Measurements from ENCODE around the gene HSPG2. TPM values are rescaled to one million over a fixed set of nuclear protein-coding genes. Genes with fewer than 3 reads are reported as not detected.

HSPG2 gene
- total and polyA plus RNA-seq, 9 of the 15 experiments (the other 6 are each of a cell fraction or from before 2014, with no cell fraction given) = 0.14 to 160 (median 15.7) TPM

- ChIA-PET POLR2A (interaction anchor here (0.7 to 3.5 kb wide), 5 partner anchors 8 to 255 kb away, joined by 3 to 27 read pairs (median 4); no protein-coding TSS in a partner anchor), CTCF (ENCODE audit: low intra/inter-chr PET ratio) (no interaction called here)
- no peak overlapping the region for H2AFZ ChIP-seq (ENCODE audit: low read depth, low read length)
- peaks cover 87% of the 10 kb centered on the region for H3K79me2 ChIP-seq (ENCODE audit: control insufficient read depth, insufficient read depth, low read length)
- no peak overlapping the region for H3K4me3 ChIP-seq
- H4K20me1 ChIP-seq (replicated peaks; ENCODE audit: control insufficient read depth, insufficient read depth, low read length) = peaks cover 8% of the 10 kb centered on the region; the same call in 1 of the 2 replicates
- no peak overlapping the region for H3K4me2 ChIP-seq (ENCODE audit: insufficient read depth, low read length)
- H3K4me1 ChIP-seq (replicated peaks in 1 of 2; ENCODE audit: control insufficient read depth in 2 of 2, insufficient read depth in 2 of 2, low read length in 2 of 2) = peaks cover 59 to 72% of the 10 kb centered on the region in 2 experiments
- WGBS (ENCODE audit: insufficient coverage, low coverage, missing lambda C conversion rate) = 71% methylated on average over 15 of the region's 16 CpGs
- ATAC-seq (0 out of 3 replicates have a peak, but pooled peaks have one; percentile 4), FAIRE-seq (no peak), DNase-seq (ENCODE audit: extremely low read depth in 1 of 4, low spot score in 3 of 4) (peak in 1 of 4 experiments; percentile 44)
- peak overlapping the region; percentile 7 to 86; a peak in 2 of 4 replicates for H3K9ac ChIP-seq (ENCODE audit: insufficient read depth in 1 of 2, low read depth in 2 of 2, low read length in 2 of 2)
- H3K9me3 ChIP-seq (replicated peaks; ENCODE audit: control insufficient read depth, insufficient read depth, low read depth, low read length) = no peaks in the 10 kb centered on the region
- H3K9me1 ChIP-seq (ENCODE audit: control insufficient read depth, insufficient read depth, low read length) = no peaks in the 10 kb centered on the region
- no peaks in the 10 kb centered on the region for H3K27me3 ChIP-seq (ENCODE audit: control insufficient read depth in 2 of 2, insufficient read depth in 2 of 2, low read length in 2 of 2)
- in situ Hi-C loops (cut with MboI) (no loop called here), intact Hi-C loops (cut with micrococcal nuclease) (no loop called here)
- peaks cover 47% of the 10 kb centered on the region for H3K36me3 ChIP-seq (ENCODE audit: control insufficient read depth, insufficient read depth, low read length)
- peak overlapping the region; percentile 17; the same call in 2 of the 3 replicates for H3K27ac ChIP-seq (ENCODE audit: extremely low read depth, low read depth, low read length)
- no TSS peak for BruUV-seq (replicated peaks)
- TF ChIP-seq ZNF165 (CRISPR knock-in tag; IDR thresholded peaks at IDR 0.05; ENCODE audit: borderline replicate concordance) (no peak), MBD2 (IDR thresholded peaks at IDR 0.05; ENCODE audit: borderline replicate concordance, low read depth) (no peak), SRF (CRISPR knock-in tag; IDR thresholded peaks at IDR 0.05) (no peak), RB1 (IDR thresholded peaks at IDR 0.05; ENCODE audit: low read depth) (no peak), ZBTB12 (CRISPR knock-in tag; IDR thresholded peaks at IDR 0.05) (no peak), BCOR (IDR thresholded peaks at IDR 0.05) (no peak), KLF13 (tag; IDR thresholded peaks at IDR 0.05; ENCODE audit: borderline replicate concordance, low read depth) (no peak), HMG20B (CRISPR knock-in tag; IDR thresholded peaks at IDR 0.05) (no peak), ETV6 (IDR thresholded peaks at IDR 0.05; ENCODE audit: borderline replicate concordance in 1 of 2, low read depth in 2 of 2, low read length in 1 of 2) (no peak), ETV6 (CRISPR knock-in tag; IDR thresholded peaks at IDR 0.05; ENCODE audit: borderline replicate concordance) (no peak), EHMT2 (IDR thresholded peaks at IDR 0.05) (no peak), XRCC3 (IDR thresholded peaks at IDR 0.05) (no peak), MLLT1 (IDR thresholded peaks at IDR 0.05) (no peak), ZNF778 (CRISPR knock-in tag; IDR thresholded peaks at IDR 0.05) (no peak), ZNF134 (CRISPR knock-in tag; conservative IDR thresholded peaks at IDR 0.05) (no peak), ZNF695 (CRISPR knock-in tag; IDR thresholded peaks at IDR 0.05) (no peak), STAG1 (CRISPR knock-in tag; IDR thresholded peaks at IDR 0.05; ENCODE audit: borderline replicate concordance) (no peak), PURB (CRISPR knock-in tag; IDR thresholded peaks at IDR 0.05; ENCODE audit: low read depth) (no peak), NUFIP1 (IDR thresholded peaks at IDR 0.05; ENCODE audit: partially characterized antibody) (no peak), ZBTB9 (CRISPR knock-in tag; IDR thresholded peaks at IDR 0.05) (0 out of 2 replicates have a peak, but pooled peaks have one; percentile 26)
These were observed 5.7 kb downstream of the HSPG2 start for GRCh38 chr1:21931171-21932093.
